Stomach (tissue), 4 donors: ENCODE measurements around the gene TROAP.

ENCODE experiments used
- EP300 ChIP-seq: sonication (generic); formaldehyde crosslinking; IDR thresholded peaks from one replicate; pipeline ENCODE4 v1.6.1; 2017; ENCODE audit warnings: antibody characterized with exemption
- POLR2A ChIP-seq, 4 donors: fragments of 450-650 bp; IDR thresholded peaks; one replicate each; pipeline ENCODE4 v1.6.1; 2016; ENCODE audit warnings: antibody characterized with exemption in 4 of 4, control low read depth in 2 of 4, mild to moderate bottlenecking in 1 of 4, moderate library complexity in 1 of 4
- TF ChIP-seq, protein P1 (sequence below), 7 experiments: fragments of 450-650 bp in 4 of 7; fragments of 200-600 bp in 3 of 7; sonication (generic) in 3 of 7; IDR thresholded peaks; one replicate each; pipeline ENCODE4 v1.5.1; 2016 to 2019; ENCODE audit warnings: antibody characterized with exemption in 7 of 7, control low read depth in 2 of 7, mild to moderate bottlenecking in 1 of 7

DNA sequence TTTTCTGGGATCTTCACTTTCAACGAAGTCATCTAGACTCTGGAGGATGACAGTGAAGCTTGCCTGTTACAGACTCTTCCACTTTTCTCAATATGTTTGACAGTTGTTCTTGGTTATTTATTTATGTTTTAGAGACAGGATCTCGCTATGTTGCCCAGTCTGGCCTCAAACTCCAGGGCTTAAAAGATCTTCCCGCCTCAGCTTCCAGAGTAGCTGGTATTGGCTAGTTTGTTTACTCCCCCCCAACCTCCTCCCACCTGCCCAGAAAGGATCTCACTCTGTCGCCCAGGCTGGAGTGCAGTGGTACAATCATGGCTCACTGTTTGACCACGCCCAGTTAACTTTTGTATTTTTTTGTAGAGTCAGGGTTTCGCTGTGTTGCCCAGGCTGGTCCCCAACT lies 47.5 kb downstream of the TROAP start:
- TF ChIP-seq, protein P1, sequence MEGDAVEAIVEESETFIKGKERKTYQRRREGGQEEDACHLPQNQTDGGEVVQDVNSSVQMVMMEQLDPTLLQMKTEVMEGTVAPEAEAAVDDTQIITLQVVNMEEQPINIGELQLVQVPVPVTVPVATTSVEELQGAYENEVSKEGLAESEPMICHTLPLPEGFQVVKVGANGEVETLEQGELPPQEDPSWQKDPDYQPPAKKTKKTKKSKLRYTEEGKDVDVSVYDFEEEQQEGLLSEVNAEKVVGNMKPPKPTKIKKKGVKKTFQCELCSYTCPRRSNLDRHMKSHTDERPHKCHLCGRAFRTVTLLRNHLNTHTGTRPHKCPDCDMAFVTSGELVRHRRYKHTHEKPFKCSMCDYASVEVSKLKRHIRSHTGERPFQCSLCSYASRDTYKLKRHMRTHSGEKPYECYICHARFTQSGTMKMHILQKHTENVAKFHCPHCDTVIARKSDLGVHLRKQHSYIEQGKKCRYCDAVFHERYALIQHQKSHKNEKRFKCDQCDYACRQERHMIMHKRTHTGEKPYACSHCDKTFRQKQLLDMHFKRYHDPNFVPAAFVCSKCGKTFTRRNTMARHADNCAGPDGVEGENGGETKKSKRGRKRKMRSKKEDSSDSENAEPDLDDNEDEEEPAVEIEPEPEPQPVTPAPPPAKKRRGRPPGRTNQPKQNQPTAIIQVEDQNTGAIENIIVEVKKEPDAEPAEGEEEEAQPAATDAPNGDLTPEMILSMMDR (IDR thresholded peaks at IDR 0.05), result no peak
- no peak for TF ChIP-seq POLR2A (IDR thresholded peaks at IDR 0.05)
- TF ChIP-seq EP300, result no peak
